Suppressor macrophage treated with lipopolysaccharide for 1 hour (primary cell): ENCODE results near the gene REV3L.

Source experiments
- DNase-seq, 3 donors: peaks; one replicate each; pipeline ENCODE4 v3.0.0-alpha.2; 2020 to 2022

Gene REV3L

DNA sequence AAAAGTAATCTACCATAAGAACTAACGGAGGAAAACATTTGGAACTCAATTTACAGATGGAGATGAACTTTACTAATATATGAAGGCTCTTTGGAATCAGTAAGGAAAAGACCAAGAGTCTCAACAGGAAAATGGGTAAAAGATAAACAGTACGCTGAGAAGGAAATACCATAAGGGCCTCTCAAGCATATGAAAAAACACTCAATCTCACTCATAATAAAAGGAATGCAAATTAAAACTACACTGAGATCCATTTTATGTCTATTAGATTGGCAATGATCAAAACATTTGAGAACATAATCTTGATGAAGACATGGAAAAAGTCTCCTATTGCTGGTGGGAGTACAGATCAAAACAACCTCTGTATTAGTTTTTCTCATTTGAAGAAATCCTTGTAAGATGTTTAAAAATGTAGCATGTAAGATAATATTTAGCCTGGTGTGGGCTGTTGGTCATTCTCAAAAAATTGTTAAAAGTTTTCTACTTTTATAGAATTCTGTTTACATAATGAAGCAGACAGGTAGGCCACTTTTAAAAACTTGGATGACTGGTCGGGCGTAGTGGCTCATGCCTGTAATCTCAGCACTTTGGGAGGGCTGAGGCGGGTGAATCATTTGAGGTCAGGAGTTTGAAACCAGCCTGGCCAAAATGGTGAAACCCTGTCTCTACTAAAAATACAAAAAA lies 14.5 kb downstream of the REV3L start:
- DNase-seq: no peak

DNA sequence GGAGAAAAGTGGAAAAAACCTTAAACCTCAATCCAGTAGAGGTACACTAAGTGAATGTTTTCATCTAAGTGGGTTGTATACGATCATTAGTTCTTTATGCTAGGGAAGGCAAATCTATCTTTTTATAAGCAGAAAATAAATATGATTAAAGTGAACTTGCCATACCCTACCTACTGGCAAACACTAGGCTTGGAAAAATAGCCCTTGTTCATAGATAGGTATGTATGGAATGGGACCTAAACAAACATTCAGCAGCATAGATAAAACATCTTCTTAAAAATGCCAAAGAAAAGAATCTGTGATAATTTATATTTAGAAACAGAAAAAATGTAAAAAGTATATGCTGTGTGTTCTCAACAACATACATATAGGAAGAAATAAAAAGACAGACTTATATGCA lies 18.8 kb downstream of the REV3L start:
- no peak for DNase-seq

DNA sequence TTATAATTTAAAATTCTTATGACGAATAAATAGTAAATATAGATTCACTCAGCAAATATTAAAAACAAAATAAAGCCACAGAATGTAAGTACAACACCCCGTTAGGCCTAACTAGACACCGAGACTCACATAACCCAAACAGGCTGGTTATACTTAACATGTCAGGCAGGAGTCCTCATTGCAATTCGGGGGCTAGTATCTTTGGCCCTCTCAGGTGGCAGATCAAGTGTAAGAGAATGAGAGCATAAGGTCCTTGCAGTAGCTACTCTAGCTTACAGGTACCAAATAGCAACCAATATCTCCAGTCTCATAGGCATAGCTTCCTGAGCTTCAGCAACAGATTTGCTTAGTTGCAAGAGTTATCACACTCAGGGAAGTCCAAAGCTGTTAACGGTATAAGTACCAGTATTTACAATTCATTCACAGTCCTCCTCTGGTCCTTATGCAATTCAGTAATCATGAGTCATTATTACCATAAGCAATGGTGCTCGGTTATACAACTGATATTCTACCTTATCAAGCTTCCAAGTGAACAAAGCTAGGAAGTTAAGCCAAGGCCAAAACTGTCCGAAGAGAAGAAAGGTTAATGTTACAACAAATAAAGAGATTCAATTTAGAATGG lies 20.1 kb downstream of the REV3L start:
- DNase-seq: peak; percentile 33 to 73 (median 61)

DNA sequence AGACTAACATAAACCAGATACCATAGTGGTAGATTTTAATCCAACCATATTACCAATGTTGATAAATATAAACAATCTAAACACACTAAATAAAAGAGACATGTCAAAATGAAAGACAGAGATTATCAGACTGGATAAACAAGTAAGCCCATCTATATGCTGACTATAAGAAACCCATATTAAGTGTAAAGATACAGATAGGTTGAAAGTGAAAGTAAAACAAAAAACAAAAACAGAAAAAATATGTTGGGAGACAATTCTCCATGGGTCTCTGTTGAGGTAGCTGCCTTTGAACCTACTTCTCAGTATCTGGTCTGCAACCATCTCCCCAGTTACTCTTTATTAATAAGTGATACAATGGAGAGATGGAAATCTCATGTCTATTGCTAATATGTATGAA lies 21.2 kb downstream of the REV3L start:
- peak in 1 of 3 donors; percentile 38 for DNase-seq

DNA sequence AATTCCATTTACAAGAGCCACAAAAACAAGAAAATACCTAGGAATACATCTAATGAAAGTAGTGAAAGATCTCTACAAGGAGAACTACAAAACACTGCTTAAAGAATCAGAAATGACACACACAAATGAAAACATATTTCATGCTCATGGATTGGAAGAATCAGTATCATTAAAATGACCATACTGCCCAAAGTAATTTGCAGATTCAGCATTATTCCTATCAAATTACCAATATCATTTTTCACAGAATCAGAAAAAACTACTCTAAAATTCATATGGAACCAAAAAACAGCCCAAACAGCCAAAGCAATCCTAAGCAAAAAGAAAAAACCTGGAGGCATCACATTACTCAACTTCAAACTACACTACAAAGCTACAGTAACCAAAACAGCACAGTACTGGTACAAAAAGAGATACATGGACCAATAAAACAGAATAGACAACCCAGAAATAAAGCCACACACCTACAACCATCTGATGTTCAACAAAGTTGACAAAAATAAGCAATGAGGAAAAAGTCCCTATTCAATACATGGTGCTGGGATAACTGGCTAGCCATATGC lies 24.3 kb downstream of the REV3L start:
- DNase-seq: no peak

DNA sequence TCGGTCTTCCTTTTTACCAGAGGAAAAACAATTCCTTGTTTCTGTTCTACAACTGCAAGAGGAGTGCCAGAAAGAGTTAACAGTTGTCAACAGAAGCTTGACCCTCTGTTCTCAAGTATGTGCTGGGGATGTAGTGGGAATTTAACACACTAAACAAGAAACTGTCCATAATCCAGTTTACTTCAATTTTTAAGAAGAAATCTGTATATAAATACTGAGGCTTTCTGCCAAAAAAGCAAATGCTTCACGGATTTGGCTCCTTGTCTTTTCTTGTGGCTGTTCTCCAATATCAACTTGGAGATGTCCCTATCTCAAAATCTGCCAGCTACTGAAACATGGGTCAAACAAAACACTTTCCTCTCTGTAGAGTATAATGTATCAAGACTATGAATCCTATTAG lies 26.8 kb downstream of the REV3L start:
- no peak for DNase-seq

DNA sequence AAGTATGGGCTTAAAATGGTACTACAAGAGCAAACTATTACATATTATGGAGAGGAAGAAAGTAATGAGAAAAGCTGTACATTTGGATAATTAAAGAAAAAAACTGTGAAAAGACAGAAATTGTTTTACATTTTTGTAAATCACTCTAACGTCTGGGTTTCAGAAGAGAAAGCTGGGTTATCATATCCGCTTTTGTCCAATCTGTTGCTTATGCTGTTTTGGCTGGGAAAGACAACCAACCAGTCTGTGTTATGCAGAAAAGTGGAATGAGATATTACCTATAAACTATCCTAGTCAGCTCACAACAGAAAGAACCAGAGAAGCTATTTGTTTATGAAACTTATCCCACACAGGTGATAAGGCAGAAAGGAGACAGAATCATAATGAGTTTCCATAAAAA lies 32.4 kb downstream of the REV3L start:
- no peak for DNase-seq

DNA sequence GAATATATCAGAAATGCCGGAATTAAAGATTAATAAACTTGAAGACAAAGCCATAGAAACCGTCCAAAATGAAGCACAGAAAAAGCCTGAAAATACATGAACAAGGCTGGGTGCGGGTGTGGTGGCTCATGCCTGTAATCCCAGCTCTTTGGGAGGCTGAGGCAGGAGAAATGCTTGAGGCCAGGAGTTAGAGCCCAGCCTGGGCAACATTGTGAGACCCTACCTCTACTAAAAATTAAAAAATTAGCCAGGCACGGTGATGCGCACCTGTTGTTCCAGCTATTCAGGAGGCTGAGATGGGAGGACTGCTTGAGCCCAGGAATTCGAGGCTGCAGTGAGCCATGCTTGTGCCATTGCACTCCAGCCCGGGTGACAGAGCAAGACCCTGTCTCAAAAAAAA lies 32.9 kb downstream of the REV3L start:
- DNase-seq: no peak

DNA sequence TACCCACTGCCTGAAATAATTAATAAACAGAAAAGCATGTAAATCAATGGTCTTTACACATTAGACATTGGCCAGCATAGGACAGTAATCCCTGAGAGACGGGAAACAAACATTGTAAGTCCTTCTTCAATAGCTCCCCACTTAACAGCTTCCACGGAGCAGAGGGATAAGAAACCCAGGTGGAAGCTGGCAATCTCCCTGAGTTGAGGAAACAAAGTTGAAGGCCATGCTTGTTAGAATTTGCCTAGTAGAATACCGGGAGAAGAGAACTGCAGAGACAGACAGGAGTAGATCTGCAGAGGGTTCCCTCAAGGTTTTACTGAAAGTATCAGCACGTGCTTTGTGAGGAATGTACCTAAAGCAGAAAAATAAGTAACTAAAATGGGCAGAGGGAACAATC lies 33.9 kb downstream of the REV3L start:
- no peak for DNase-seq

DNA sequence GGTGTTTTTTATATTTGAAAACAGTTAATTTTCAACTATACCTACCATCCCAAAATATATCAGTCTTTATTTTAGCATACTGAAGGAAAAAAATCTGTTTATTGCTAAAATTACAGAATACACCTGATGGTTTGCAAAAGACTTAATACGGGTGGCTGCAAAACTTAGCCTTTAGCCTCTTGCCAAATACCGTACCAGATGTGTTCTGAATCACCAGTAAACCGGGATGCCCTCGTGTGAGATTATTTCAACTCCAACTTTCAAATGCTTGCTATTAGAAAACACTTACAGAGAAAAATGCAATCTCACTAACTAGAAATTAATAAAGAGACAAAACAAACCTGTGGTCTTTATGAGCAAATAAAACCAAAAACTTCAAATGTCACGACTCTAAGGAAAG lies 36.0 kb downstream of the REV3L start:
- DNase-seq: no peak

DNA sequence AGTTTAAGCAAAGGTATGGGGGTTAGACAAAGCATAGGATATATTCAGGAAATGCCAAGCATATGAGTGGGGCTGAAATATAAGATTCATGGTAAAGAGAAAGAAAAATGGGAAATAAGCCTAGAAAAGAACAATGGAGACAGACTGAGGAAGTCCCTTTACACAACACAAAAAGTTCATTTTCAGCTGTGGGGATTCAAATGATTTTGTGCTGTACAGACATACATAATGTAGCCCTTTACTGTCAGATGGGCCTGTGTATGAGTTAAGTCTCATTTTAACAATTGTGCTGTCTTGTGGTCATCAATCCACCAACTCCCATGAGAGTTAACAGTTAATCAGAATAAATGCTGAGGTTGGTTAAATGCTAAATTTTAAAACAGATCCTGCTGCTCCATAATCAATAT lies 37.2 kb downstream of the REV3L start:
- DNase-seq: peak in 1 of 3 donors; percentile 42

DNA sequence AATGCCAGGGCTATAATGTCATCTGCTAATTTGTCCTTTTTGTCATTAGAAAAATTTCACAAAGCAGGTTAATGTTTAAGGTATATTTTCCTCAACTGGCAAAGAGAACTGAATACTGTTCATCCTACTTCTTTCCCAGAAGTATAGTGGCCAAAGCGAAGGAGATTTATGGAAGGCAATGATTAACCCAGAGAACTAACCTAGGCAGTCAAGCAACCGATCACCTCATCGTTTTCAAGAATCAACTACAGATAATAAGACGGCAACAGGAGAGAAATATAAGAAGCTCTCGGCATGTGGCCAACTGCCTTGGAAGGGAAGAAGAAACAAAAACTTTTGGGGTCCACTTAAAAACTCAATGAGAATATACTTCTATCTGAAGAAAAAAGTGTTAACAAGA lies 38.2 kb downstream of the REV3L start:
- DNase-seq: no peak

DNA sequence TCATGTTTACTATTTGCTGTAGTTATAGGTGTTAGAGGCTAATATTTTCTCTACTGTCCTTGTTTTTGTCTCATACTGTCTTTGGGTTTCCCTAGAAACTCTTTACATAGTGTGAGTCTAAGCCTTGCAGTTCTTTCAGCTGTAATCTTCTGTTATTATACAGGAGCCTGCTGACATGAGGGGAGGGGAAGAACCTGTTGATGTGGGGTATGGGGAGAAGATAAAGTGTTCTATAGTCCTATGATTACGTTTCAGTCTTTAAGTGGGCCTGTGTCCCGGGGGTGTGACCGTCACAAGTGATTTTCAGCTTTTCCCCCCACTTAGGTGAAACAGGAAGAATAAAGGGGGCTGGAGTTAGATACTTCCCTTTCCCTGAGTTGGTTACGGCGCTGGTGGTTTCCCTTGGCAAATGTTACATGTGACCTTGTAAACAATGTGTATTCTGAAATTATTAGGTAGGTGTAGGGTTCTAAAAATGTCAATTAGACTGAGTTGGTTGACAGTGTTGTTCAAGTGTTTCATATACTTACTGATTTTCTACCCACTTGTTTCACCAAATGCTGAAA lies 41.3 kb downstream of the REV3L start:
- peak; percentile 80 to 83 (median 83) for DNase-seq

DNA sequence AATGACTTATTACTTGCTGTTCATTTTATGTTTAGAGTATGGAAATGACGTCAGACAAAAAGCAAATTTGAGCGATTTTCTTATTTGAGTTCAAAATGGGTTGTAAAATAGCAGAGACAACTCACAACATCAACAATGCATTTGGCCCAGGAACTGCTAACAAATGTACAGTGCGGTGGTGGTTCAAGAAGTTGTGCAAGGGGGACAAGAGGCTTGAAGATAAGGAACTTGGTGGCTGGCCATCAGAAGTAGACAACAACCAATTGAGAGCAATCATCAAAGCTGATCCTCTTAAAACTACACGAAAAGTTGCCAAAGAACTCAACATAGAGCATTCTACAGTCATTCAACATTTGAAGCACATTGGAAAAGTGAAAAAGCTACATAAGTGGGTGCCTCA lies 43.8 kb downstream of the REV3L start:
- DNase-seq: no peak

DNA sequence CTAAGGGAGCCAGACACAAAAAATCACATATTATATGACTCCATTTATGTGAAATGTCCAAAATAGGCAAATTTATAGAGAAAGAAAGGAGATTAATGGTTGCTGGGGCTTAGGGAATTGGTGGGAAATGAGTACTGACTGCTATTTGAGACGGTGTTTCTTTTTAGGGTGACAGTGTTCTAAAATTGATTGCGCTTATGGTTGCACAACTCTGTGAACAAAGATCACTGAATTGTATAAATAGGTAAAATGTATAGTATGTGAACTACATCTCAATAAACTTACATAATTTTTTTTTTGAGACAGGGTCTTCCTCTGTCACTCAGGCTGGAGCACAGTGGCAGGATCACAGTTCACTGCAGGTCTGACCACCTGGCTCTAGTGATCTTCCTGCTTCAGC lies 45.4 kb downstream of the REV3L start:
- DNase-seq: no peak

DNA sequence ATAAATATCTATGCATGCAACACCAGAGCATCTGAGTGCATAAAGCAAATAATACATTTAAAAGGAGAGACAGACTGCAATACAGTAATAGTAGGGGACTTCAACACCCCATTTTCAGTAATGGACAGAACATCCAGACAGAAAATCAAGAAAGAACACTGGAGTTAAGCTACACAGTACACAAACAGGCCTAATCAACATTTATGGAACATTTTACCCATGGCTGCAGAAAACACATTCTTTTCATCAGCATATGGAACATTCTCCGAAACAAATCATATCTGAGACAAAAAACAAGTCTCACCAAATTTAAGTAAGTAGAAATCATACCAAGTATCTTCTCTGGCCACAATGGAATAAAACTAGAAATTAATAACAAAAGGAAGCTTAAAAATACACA lies 50.5 kb downstream of the REV3L start:
- no peak for DNase-seq

DNA sequence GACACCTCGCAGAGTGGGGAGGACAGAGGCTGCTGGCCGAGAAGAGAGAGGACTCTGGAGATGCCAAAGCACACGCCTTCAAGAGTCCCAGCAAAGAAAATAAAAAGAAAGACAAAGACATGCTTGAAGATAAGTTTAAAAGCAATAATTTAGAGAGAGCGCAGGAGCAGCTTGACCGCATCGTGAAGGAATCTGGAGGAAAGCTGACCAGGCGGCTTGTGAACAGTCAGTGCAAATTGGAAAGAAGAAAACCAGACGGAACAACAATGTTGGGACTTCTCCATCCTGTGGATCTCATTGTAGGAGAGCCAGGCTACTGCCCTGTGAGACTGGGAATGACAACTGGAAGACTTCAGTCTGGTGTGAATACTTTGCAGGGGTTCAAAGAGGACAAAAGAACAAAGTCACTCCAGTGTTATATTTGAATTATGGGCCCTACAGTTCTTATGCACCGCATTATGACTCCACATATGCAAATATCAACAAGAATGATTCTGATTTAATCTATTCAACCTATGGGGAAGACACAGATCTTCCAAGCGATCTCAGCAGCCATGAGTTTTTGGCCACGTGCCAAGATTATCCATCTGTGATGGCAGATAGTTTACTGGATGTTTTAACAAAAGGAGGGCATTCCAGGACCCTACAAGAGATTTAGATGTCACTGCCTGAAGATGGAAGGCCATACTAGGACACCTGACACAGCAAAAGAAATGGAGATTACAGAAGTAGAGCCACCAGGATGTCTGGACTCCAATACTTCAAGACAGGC lies 52.2 kb downstream of the REV3L start:
- DNase-seq: no peak

DNA sequence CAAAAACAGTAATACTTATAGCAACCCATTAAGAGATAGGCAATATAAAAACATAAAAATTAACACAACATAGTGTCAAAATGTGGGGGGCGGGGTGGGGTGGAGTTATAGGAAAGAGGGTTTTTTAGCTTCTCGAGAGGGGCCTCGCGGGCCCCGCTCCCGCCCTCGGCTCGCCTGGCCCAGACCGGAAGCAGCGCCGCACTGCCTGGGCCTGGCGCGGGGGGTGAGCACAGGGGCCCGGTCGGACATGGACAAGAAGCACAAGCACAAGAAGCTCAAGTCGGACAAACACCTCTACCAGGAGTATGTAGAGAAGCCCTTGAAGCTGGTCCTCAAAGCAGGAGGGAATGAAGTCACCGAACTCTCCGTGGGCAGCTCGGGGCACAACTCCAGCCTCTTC lies 53.4 kb downstream of the REV3L start:
- no peak for DNase-seq

DNA sequence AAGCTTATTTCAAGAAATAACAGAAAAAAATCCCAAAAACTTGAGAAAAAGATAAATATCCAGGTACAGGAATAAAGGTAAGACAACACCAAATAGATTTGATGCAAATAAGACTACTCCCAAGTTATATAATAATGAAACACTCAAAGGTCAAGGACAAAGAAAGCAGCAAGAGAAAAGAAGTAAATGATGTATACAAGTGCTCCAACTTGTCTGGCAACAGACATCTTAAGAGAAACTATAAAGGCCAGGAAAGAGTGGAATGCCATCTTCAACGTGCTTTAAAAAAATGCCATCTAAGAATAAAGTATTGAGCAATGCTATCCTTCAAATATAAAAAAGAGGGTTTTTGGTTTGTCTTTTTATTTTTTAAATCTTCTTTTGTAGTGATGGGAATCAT lies 54.2 kb downstream of the REV3L start:
- no peak for DNase-seq

DNA sequence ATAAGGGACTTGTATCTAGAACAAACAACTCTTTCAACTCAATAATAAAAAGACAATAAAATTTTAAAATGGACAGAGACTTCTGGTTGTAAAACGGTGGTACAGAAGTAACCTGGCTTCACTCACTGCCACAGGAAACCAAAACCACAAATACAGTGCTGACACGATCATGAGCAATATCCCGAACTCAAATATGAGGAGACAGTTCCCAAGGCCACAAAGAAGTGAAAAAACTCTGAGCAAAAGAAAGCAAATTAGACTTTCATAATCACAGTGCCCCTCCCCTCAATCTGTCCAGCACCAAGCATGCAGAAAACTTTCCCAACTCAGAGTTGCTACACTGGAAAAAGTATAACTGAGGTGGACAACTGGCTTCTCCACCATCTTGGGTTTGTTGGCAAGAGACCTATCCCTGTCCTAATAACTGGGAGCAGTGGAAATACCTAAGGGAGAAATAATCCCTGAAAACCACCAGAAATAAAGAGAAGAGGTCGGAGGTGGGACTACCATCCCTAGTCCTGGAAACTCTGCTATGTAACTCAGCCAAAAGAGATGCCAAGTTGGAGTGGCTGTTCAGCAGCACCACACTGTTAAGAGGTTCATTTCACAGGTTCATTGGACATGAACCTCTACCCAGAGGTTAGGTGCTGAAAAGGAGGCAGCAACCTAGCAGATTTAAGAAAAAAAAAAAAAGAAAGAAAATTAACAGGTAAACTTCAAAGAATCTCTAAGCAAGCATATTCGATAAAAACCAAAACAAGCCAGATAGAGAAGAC lies 55.5 kb downstream of the REV3L start:
- DNase-seq: peak; percentile 69 to 80 (median 75)

DNA sequence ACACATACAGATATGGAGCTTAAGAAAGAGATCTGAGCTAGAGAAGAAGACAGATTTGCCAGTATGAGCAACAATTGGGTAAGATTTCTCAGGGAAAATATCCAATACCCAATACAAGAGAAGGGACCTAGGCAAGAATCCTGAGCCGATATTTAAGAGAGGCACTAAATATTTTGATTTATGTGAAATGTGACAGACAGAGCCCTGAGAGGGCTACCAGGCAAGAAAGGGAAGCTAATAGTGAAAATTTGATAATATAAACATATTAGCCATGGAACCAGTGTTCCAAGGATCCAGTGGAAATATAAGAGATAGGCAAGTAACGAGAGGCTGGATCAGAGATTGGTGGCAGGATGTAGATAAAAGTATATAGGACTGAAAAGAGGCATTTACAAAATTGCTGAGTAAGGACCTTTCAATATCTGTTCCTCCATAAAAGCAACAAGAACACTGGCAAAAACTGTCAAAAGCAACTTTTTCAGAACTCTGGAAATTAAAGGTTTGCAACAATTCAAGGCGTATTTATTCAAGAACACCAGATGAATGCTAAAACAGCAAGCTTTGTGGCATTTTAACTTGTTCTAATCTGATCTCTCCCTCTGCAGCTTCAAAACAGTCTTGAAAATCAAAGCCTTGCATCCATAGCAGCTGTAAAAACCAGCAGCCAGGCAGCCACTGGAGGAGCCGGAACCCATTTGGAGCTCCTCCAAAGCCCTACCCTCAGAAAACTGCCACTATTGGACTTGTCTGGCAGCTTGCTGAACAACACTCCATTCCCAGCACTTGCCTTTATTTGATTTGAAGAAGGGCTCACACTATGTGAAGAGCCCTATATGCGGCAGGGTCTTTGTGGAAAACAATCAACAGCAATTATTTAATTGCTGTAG lies 58.8 kb downstream of the REV3L start:
- no peak for DNase-seq
